Measurements from ENCODE around the gene ALG6. TPM values are rescaled to one million over a fixed set of nuclear protein-coding genes. Genes with fewer than 3 reads are reported as not detected.

ALG6 gene
- total RNA-seq, 1 donor from 2014 or later, result 26.0 TPM

DNA sequence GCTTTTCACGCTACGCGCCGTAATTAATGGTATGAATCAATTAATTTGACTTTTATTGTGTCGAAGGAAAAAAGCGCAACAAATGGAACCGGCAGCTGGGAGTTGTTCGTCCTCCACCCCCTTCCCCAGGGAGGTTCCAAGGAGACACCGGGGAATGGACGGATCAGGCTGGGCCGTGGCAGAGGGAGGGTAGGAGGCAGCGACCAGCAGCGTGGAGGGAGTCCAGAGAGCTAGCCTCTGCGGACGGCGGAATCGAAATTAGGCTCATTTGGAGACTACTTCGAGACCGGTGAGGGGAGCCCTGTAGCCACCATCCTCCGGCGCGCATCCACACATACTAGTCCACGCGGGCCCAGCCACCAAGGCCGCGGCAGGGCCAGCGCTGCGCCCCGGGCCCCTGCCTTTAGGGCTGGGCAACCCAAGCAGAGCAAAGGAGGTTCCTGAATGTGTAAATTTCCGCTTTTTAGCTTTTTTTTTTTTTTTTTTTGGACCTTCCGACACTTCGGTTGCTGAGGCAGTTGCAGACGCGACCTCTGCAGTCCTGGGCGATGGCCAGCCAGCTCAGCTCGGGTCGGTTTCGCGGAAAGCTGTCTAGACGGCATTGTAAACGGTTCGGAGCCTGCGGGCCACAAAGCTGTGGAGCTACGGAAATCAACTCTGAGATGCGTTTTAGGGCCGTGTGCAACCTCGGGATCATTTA lies 47.3 kb upstream of the ALG6 start:
- Mint-ChIP-seq H3K4me3 (peak overlapping the region; percentile 87), H3K4me1 (peaks cover 50% of the 10 kb centered on the region), H3K9me3 (no peaks in the 10 kb centered on the region), H3K27ac (ENCODE audit: unreplicated experiment) (no peak overlapping the region), H3K36me3 (ENCODE audit: low read depth) (peaks cover 10% of the 10 kb centered on the region), H3K27me3 (ENCODE audit: low read depth) (peaks cover 78% of the 10 kb centered on the region)
- peak; percentile 43 for DNase-seq (ENCODE audit: low read depth, low spot score)
- TF ChIP-seq, protein P1, sequence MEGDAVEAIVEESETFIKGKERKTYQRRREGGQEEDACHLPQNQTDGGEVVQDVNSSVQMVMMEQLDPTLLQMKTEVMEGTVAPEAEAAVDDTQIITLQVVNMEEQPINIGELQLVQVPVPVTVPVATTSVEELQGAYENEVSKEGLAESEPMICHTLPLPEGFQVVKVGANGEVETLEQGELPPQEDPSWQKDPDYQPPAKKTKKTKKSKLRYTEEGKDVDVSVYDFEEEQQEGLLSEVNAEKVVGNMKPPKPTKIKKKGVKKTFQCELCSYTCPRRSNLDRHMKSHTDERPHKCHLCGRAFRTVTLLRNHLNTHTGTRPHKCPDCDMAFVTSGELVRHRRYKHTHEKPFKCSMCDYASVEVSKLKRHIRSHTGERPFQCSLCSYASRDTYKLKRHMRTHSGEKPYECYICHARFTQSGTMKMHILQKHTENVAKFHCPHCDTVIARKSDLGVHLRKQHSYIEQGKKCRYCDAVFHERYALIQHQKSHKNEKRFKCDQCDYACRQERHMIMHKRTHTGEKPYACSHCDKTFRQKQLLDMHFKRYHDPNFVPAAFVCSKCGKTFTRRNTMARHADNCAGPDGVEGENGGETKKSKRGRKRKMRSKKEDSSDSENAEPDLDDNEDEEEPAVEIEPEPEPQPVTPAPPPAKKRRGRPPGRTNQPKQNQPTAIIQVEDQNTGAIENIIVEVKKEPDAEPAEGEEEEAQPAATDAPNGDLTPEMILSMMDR (conservative IDR thresholded peaks at IDR 0.05), result no peak

DNA sequence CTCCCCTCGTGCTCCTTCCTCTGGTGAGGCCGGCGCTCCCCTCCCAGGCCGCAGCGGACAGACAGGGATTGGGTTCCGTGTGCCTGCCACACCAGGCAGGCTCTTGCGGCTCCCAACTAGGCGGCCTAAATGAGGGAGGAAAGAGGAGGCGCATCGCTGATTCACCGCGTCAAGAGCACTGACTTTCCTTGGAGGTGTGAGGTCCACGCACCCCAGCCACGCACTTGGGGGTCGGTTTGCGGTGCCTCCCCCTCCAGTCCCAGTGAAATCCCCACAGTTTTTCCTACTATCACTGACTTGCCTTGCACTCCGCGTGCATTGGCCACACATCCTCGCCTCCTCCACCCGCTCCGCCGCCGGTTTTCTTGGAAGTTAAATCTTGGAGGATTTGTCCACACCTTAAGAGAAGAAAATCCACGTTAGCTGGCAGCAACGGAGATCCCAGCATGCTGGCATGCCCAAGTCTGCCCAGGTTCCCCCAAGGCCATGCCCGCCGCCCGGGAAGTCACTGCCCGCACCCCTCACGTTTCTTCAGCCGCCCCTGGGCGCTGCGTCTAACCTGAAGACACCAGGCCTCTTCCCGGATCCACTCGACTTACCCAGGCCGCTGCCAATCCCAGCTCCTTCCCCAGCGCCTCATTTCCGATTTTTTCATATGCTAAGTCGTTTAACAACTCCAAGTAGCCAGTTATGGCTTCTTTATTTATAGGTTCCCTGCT lies 46.2 kb upstream of the ALG6 start:
- H3K4me1 Mint-ChIP-seq, result peaks cover 54% of the 10 kb centered on the region
- peak overlapping the region; percentile 87 for H3K4me3 Mint-ChIP-seq
- H3K9me3 Mint-ChIP-seq, result no peaks in the 10 kb centered on the region
- H3K27me3 Mint-ChIP-seq (ENCODE audit: low read depth), result peaks cover 79% of the 10 kb centered on the region
- H3K36me3 Mint-ChIP-seq (ENCODE audit: low read depth), result peaks cover 11% of the 10 kb centered on the region
- TF ChIP-seq, protein P1 (conservative IDR thresholded peaks at IDR 0.05), result no peak
- no peak overlapping the region for H3K27ac Mint-ChIP-seq (ENCODE audit: unreplicated experiment)
- peak; percentile 25 for DNase-seq (ENCODE audit: low read depth, low spot score)

DNA sequence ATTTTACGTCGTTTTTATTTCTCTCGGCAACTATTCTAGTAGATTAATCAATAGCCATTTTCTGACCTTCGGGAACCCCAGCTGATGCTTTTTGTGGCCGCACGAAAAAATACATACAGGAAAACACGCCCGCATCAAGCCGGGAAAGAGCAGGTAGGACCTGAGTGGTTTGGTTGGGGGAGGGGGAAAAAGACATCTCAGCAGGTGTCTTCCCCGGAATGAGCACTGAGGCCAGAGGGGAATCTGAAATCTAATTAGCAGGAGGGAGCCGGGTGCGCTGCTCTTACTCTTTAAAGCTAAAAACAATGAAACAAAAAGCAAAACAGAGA lies 45.7 kb upstream of the ALG6 start:
- no peak for DNase-seq (ENCODE audit: low read depth, low spot score)
- H3K9me3 Mint-ChIP-seq, result no peaks in the 10 kb centered on the region
- TF ChIP-seq, protein P1 (conservative IDR thresholded peaks at IDR 0.05), result no peak
- peaks cover 13% of the 10 kb centered on the region for H3K36me3 Mint-ChIP-seq (ENCODE audit: low read depth)
- H3K4me3 Mint-ChIP-seq, result peak overlapping the region; percentile 87
- H3K27ac Mint-ChIP-seq (ENCODE audit: unreplicated experiment), result peak overlapping the region; percentile 38
- H3K27me3 Mint-ChIP-seq (ENCODE audit: low read depth), result peaks cover 80% of the 10 kb centered on the region
- peaks cover 58% of the 10 kb centered on the region for H3K4me1 Mint-ChIP-seq

DNA sequence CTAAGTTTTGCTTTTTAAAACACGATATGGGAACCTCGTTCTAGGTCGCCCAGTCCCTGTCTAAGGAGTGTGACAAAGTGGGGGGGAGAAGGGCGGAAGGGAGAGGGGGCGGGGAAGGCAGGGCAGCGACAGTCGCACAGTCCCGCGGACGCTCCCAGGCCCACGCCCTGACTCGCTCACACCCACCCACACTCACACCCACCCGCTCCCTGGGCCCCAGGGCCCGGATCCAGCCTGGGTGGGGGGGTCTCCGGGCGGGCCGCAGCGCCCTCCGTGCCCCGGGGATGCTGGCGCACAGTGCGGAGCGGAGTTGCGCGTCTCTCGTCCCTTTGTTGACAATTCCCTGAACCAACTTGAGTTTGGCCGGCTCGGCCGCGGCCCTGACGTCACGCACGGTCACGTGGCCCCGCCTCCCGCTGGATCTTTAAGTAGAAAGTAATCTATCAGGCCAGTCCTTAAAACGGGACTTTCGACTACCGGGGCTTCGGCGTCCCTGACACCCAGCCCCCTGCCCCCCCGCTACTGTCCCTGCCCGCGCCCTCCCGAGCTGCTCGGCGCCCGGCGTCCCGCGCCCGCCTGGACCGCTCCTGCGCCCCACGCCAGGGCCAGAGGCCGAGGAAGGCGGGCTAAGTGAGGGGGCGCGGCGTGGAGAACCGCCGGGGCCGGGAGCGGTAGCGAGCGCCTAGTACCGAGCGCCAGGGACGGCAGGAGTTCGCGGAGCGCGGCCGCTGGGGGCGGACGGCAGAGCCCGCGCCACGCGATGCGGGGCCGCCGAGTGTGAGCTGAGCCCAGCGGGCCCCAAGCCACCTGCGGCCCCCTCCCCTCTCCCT lies 45.1 kb upstream of the ALG6 start, which contains the start of gene FOXD3:
FOXD3 (plus strand) TSS at position 454 of the 830 bp plus-strand sequence. CDS start 492 bp downstream, outside the sequence.
- Mint-ChIP-seq H3K27ac (ENCODE audit: unreplicated experiment) (peak within 1 kb of the TSS; percentile 92), H3K4me3 (peak within 1 kb of the TSS; percentile 96), H3K4me1 (peaks cover 63% of the 10 kb centered on the region), H3K27me3 (ENCODE audit: low read depth) (peaks cover 86% of the 10 kb centered on the region), H3K9me3 (no peaks in the 10 kb centered on the region), H3K36me3 (ENCODE audit: low read depth) (peaks cover 13% of the 10 kb centered on the region)
- TF ChIP-seq, protein P1 (conservative IDR thresholded peaks at IDR 0.05), result no peak
- DNase-seq (ENCODE audit: low read depth, low spot score), result peak; percentile 79

Data from neural crest cell (in vitro differentiated cells).